GM21717 (cell line): ENCODE data around the gene XRCC6.
"Not testable (repeated sequence)": the region's sequence is repeated elsewhere in the genome, so short reads cannot be mapped to it uniquely, and the experiment has no call there.

ENCODE experiments used
- ATAC-seq: cut with Tn5 transposase; IDR thresholded peaks from one replicate; pipeline ENCODE4 v1.9.1; 2021; ENCODE audit warnings: mild to moderate bottlenecking, moderate library complexity; ENCODE audit not compliant: unreplicated experiment

The XRCC6 gene

DNA sequence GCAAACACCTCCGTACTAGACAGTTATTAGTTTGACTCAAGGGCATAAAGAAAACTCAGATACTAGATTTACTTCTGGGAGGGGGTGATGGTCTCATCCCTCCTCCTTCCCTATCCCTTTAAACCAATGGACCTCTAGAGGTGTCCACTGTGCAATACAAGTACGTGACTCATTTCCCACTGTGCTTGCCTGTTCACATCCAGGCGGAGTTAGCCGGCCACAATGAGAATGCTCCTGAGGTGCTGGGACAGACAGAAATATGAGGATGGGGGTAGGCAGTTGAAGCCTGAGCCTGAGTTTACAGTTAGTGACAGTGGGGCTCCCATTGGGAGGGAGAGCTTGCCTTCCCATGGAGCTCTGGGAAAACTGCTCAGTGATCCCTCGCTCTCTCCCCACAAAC lies 23.0 kb upstream of the XRCC6 start:
- no peak for ATAC-seq

DNA sequence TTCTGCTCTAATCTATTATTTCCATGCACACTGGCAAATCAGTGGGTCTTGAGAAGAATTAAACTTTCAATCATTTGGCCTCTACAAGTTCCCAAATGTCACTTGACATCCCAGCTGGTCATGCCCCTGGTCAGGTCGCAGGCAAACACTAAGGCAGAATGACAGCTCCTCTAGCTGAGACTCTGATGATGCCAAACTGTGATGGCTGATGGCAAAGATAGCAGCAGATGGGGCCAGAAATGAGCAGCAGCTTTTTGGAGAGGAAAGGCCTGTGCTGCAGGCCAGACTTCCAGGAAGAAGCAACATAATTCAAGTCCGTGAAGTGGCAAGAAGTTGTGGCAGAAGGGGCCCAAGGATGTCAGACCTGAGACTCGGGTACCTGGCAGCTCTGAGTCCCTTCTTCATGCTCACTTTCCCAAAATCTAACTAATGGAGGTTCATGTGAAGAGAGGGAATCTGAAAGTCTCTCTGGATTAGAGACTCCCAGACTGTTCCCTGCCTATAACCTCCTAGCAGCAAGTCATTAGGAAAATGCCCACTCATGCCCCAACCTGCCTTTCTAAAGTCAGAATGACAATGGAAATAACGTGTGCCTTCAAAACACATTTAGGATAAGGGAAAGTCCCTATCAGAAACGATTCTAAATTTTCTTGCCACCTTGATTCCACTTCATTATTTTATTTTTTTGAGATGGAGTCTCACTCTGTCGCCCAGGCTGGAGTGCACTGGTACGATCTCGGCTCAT lies 22.0 kb upstream of the XRCC6 start:
- ATAC-seq: no peak

DNA sequence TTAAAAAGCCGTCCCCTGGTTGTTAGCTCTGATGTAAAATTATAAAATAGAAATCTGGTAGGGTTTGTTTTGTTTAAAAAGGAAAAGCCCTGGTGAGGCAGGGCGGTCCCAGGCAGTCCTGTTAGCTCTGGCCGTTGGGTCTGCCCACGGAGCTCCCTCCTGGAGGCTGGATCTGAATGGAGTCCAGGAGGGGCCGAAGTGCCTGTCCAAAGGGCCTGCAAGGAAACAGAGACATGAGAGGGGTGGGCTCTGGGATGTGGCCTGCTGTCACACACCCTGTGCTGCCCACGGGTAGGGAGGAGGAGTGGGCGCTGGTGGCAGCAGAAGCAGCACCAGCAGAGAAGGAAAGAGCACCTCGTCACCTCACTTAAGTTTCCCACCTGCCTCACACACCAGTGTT lies 20.1 kb upstream of the XRCC6 start:
- ATAC-seq: no peak

DNA sequence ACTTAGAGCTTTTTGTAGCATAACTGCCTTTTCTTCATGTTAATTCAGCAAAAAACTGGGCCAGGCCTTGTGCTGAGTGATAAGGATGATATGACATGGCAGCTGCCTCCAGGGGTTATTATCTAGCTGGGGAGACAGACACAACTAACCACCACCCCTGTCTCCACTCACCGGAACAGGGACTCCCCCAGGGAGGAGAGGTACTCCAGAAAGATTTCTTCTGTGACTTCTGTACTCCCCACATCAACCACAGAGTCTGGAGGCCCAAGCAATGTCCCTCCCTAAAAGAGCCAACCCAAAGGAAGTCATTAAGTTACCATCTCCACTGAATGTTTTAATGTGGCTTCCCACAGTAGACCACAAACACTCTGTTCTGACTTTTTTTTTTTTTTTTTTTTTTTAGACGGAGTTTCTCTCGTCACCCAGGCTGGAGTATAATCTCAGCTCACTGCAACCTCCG lies 17.2 kb upstream of the XRCC6 start:
- peak; percentile 62 for ATAC-seq

DNA sequence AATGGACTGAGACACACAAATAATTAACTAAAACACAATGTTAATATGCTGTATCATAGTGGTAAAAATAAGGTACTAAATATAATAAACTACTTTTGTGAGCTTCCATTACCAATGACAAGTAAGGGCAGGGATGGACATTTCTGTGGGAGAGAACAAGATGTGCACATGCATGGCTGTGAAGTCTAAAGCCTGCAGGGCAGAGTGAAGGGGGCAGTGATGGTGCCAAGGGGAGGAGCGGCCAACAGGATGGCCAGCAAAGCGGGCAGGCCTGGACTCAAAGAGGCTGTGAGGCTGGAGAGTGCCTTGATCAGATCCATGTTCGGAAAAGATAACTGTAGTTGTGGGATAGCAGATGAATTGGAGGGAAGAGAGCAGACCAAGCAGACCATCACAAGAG lies 12.7 kb upstream of the XRCC6 start:
- no peak for ATAC-seq

DNA sequence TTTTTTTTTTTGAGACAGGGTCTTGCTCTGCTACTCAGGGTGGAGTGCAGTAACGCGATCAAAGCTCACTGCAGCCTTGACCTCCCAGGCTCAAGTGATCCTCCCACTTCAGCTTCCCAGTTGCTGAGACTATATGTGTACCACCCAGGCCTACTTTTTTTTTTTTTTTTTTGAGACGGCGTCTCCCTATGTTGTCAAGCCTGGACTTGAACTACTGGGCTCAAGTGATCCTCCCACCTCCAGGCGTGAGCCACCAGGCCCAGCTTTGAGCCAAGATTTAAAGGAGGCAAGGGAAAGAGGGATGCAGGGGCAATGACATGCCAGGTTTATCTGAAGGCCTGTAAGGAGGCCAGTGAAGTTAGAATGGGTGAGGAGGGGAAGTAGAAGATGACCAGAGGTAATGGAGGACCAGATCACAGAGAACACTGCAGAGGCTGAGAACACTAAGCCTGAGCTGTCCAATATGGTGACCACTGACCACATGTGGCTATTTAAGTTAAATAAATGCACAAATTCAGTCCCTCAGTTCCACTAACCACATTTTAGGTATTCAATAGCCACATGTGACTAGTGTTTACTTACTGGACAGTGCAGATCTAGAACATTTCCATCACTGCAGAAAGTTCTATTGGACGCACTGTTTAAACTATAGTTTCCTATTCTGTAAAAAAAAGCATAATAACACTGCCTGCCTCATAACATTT lies 8.3 kb upstream of the XRCC6 start:
- ATAC-seq: no peak

DNA sequence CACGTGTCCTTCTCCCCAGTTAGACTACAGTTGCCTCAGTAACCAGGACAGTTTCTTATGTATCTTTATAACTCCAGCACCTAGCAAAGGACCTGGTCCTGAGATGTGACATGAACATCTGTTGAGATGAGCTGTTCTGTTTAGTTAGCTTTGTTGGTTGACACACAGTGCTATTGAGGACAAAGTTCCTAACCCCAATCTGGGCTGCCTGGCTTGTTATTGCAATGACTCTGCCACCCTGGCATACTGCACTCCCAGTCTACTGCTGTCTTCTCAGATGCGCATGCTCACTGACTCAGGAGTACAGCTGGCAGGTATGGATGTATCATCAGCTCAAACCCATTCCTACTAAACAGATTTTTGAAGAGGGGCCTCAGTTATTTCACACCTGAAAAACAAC lies 7.6 kb upstream of the XRCC6 start:
- no peak for ATAC-seq

DNA sequence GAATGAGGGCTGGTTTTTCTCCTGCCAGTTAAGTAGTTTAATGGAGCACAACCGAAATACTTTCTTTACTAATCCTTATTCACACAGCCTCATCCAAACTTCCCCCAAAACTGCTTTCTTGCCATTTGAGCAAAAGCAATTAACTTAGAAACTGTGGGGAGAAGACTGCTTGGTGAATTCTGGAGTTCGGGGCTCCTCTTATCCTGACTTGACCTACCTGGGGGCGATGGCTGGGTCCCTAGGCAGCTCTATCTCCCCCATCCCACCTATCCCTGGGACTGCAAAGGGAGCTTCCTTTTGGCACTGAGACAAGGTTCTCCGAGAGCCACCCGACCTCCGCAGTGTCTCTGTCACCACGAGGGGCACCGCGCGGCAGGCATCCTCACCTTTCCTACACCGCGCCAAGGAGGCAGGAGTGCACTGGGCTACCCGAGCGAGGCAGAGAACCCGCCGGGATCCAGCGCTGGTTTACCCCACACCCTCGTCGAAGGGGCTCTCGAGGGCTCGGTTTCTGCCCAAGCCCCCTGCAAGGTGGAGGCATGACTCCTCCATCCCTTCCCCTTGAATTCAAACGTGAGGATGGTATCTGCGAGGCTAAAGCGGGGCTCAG lies 1.0 kb upstream of the XRCC6 start:
- ATAC-seq: no peak

DNA sequence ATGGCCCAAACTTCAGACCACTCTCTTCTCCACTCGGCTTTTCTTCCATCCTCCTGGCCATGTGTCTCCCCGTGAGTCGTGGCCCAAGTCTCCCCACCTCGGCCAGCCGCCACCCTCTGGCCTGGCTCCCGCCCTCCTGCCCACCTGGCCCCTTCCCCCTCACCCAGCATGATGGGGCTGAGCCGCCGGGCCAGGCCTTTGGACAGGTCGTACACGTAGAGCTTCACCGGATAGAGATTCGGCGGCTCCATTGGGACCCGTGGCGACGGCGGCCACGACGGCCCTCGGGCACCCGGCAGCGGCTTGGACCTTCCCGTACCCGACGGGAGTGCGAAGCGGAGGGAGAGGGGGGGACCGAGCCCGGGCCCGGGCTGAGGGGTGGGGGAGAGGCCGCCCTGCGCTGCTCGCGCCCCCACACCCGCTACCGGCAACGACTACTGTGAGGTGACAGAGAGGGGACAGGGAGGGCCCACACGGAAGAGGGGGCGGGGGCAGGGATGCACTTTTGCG lies 451 bp upstream of the XRCC6 start, which contains the start of gene DESI1:
Gene DESI1, minus strand, starts transcription at position 455 of the 510 bp plus-strand sequence. Its CDS starts 204 bp downstream, at position 251.
- peak; percentile 8 for ATAC-seq

DNA sequence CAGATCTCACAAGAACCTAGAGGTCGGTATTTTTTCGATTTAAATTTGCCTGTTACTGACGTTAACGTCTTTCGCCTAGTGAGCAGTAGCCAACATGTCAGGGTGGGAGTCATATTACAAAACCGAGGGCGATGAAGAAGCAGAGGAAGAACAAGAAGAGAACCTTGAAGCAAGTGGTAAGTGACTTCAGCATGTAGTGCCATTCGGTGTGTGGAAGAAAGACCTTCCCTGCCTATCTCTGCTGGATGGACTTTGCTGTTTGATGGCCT lies 750 bp downstream of the XRCC6 start:
- ATAC-seq: no peak

DNA sequence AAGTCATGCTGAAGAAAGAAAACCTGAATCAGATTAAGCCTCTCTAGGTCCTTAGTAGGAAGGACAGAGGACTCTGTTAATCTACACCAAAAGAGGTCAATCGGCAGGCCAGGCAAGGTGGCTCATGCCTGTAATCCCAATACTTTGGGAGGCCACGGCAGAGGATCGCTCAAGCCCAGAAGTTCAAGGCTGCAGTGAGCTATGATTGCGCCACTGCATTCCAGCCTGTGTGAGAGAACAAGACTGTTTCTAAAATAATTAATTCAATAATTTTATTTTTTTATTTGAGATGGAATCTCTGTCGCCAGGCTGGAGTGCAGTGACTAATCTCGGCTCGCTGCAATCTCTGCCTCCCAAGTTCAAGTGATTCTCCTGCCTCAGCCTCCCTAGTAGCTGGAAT lies 4.5 kb downstream of the XRCC6 start:
- ATAC-seq: no peak

DNA sequence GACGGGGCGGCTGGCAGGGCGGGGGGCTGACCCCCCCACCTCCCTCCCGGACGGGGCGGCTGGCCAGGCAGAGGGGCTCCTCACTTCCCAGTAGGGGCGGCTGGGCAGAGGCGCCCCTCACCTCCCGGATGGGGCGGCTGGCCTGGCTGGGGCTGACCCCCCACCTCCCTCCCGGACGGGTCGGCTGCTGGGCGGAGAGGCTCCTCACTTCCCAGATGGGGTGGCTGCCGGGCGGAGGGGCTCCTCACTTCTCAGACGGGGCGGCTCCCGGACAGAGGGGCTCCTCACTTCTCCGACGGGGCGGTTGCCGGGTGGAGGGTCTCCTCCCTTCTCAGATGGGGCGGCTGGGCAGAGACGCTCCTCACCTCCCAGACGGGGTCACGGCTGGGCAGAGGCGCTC lies 10.0 kb downstream of the XRCC6 start:
- ATAC-seq: not testable (repeated sequence)

DNA sequence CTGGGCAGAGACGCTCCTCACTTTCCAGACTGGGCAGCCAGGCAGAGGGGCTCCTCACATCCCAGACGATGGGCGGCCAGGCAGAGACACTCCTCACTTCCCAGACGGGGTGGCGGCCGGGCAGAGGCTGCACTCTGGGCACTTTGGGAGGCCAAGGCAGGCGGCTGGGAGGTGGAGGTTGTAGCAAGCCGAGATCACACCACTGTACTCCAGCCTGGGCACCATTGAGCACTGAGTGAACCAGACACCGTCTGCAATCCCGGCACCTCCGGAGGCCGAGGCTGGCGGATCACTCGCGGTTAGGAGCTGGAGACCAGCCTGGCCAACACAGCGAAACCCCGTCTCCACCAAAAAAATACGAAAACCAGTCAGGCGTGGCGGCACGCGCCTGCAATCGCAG lies 10.5 kb downstream of the XRCC6 start:
- not testable (repeated sequence) for ATAC-seq

DNA sequence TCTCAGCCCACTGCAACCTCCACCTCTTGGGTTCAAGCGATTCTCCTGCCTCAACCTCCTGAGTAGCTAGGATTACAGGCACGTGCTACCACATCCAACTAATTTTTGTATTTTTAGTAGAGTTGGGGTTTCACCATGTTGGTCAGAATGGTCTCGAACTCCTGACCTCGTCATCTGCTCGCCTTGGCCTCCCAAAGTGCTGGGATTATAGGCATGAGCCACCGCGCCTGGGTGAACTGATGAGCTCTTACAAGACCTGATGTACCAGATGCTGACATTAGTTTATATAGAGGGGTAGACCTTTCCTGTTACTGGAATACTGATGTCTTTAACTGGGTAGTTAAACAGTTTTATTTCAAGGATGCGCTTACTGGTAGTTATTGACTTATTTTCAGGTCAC lies 13.5 kb downstream of the XRCC6 start:
- not testable (repeated sequence) for ATAC-seq

DNA sequence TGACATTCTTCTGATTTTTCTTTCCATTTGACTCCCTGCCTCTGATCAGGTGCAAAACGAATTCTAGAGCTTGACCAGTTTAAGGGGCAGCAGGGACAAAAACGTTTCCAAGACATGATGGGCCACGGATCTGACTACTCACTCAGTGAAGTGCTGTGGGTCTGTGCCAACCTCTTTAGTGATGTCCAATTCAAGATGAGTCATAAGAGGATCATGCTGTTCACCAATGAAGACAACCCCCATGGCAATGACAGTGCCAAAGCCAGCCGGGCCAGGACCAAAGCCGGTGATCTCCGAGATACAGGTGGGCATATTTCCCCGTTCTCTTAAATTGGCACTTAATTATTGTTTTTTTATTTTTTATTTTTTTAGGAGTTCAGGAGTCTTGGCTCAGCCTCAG lies 15.4 kb downstream of the XRCC6 start:
- ATAC-seq: no peak

DNA sequence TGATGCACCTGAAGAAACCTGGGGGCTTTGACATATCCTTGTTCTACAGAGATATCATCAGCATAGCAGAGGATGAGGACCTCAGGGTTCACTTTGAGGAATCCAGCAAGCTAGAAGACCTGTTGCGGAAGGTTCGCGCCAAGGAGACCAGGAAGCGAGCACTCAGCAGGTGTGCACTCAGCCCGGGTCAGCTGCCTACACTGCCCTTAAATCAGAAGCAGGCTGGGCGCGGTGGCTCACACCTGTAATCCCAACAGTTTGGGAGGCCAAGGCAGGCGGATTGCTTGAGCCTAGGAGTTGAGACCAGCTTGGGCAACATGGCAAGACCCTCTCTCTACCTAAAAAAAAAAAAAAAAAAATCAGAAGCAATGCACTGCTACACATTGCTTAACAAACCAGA lies 16.5 kb downstream of the XRCC6 start:
- ATAC-seq: not testable (repeated sequence)

DNA sequence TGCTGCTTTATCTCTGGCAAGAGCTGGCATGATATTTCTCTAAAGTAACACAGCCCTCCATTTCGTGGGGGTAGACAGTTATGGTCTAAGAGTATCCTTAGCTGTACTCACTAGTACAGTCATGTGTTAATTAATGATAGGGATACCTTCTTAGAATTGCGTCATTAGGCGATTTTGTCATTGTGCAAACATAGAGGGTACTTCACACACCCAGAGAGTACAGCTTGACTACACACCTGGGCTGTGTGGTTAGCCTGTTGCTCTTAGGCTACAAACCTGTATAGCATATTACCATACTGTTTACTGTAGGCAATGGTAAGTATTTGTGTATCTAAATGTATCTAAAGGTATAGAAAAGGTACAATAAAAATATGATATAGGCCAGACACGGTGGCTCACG lies 17.0 kb downstream of the XRCC6 start:
- no peak for ATAC-seq

DNA sequence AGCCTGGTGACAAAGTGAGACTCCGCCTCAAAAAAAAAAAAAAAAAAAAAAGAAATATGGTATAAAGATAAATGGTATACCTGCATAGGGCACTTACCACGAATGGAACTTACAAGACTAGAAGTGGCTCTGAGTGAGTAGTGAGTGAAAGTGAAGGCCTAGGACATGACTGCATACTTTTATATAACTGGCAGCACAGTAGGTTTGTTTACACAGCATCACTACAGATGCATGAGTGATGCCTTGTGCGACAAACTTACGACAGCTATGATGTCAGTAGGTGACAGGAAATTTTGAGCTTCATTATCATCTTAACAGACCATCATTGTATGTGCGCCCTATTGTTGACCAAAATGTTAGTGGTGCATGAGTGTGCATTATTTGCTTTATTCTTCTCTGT lies 17.7 kb downstream of the XRCC6 start:
- ATAC-seq: no peak

DNA sequence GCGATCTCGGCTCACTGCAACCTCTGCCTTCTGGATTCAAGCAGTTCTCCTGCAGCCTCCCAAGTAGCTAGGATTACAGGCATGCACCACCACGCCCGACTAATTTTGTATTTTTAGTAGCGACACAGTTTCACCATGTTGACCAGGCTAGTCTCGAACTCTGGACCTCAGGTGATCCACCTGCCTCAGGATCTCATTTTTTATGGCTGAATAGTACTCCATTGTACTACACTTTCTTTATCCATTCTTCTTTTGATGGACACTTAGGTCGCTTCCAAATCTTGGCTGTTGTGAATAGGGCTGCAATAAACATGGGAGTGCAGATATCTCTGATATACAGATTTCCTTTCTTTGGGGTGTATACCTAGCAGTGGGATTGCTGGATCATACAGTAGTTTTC lies 20.8 kb downstream of the XRCC6 start:
- no peak for ATAC-seq

DNA sequence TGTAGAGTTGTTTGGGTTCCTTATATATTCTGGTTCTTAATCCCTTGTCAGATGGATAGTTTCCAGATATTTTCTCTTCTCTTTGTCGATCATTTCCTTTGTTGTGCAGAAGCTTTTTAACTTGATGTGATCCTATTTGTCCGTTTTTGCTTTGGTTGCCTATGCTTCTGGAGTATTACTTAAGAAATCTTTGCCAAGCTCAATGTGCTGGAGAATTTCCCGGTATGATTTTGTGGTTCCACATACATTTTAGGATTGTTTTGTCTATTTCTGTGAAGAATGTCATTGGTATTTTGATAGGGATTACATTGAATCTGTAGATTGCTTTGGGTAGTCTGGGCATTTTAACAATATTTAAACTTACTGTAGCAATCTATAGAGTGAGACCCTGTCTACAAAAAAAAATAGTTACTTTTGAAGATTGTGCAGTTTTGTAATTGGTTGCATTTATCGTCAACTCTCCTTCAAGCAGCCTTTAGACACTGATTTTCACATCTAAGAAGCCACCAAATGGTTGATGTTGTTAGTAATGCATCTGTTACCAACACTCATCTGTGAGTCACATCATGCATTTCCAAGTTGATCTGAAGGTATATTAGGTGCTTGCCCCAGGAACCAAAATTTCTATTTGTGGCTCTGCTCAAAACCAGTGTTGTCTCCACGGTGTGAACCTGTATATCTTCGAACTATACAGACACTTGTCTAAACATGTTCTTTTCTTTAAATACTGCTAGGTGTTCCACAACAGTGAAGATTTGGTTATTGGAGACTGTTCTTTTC lies 21.4 kb downstream of the XRCC6 start:
- no peak for ATAC-seq

DNA sequence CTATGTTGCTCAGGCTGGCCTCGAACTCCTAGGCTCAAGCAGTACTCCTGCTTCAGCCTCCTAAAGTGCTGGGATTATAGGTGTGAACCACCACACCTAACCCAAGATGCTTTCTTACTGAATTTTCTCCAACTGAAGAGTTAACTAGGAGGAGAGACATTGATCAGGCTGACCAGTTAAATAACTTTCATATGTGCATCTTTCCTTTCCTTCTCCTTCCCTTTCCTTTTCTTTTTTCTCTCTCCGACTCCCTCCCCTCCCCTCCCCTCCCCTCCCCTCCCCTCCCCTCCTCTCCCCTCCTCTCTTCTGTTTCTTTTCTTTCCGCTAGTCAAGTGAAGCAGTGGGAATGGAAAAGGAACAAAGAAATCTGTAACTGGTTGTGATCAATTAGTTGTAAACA lies 26.7 kb downstream of the XRCC6 start:
- no peak for ATAC-seq
